ENCODE measurements around the gene PHETA1.
"Not testable (repeated sequence)": the region's sequence is repeated elsewhere in the genome, so short reads cannot be mapped to it uniquely, and the experiment has no call there.

DNA sequence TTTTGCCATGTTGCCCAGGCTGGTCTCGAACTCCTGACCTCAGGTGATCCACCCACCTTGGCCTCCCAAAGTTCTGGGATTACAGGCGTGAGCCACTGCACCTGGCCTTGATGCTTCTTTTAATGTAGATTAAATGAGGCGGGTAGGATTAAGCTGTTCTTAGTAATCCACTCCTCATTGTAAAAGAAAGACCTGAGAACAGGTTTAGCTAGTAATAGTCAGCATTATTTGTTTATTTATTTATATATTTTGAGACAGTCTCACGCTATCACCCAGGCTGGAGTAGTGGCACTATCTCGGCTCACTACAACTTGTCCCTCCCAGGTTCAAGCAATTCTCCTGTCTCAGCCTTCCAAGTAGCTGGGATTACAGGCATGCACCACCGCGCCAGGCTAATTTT lies 27.4 kb upstream of the PHETA1 start:
- TF ChIP-seq, protein P1, sequence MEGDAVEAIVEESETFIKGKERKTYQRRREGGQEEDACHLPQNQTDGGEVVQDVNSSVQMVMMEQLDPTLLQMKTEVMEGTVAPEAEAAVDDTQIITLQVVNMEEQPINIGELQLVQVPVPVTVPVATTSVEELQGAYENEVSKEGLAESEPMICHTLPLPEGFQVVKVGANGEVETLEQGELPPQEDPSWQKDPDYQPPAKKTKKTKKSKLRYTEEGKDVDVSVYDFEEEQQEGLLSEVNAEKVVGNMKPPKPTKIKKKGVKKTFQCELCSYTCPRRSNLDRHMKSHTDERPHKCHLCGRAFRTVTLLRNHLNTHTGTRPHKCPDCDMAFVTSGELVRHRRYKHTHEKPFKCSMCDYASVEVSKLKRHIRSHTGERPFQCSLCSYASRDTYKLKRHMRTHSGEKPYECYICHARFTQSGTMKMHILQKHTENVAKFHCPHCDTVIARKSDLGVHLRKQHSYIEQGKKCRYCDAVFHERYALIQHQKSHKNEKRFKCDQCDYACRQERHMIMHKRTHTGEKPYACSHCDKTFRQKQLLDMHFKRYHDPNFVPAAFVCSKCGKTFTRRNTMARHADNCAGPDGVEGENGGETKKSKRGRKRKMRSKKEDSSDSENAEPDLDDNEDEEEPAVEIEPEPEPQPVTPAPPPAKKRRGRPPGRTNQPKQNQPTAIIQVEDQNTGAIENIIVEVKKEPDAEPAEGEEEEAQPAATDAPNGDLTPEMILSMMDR (IDR thresholded peaks at IDR 0.05; ENCODE audit: low read depth, low read length): not testable (repeated sequence)
- TF ChIP-seq EZH2phosphoT487 (IDR thresholded peaks at IDR 0.05; ENCODE audit: low read depth): not testable (repeated sequence)
